SHP77 treated with DMSO at 0.1 percent for 48 hours (cell line): ENCODE results near the gene DYNLRB1.

Source experiments
- DNase-seq: peaks from one replicate; lab custom pipeline; 2025; lab: John Stamatoyannopoulos, UW

The DYNLRB1 gene

DNA sequence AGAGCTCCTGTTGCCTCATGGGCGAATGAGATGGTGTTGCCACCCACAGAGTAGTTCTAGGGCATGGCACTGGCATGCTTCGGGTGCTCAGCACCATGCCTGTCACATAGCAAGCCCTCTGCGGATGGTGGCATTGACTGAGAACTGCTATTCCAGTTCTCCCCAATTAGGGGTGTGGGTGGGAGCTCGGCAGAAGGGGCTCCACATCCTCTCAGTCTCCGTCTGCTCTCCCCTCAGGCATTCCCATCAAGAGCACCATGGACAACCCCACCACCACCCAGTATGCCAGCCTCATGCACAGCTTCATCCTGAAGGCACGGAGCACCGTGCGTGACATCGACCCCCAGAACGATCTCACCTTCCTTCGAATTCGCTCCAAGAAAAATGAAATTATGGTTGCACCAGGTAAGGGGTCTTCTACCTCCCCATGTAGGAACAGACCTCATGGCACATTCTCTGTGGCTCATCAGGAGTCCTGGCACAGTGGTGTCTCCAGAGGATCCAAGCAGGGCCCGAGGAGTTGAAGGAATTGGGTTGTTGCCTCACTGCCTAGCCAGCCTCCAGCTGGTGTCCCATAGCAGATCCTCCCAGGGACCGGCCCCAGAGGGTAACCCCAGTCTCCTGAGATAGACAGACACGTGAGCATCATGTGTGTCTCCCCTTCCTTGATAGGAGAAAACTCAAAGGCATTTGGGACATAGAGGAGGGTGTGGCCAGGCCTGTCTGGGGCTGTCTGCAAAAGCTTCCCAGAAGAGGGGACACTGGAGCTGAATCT is 18.4 kb downstream of the DYNLRB1 start:
- DNase-seq, result no peak

DNA sequence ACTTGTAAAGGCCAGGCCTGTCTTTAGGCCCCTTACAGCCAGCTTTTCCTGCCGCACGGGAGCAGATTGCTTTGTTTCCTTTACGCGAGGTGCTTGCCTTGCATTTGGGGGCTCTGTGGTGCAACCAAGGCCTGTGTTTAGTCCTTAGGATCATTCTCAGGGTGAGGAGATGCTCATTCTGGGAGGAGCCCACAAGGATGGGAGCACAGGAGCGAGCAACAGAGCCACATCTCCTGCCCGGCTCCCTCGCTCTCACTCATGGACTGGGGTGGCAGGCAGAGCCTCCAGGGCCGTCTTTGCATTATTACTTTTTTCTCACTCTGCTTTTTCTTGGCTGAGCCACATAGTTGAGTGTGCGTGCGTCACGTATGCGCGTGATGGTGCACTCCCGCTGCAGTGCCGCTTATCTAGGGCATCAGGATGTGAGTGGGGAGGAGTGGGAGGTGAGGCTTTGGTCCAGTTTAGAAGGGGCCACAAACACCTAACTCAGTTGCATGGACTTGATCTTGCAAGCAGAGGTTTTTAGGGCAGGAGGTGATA is 19.1 kb downstream of the DYNLRB1 start:
- no peak for DNase-seq

DNA sequence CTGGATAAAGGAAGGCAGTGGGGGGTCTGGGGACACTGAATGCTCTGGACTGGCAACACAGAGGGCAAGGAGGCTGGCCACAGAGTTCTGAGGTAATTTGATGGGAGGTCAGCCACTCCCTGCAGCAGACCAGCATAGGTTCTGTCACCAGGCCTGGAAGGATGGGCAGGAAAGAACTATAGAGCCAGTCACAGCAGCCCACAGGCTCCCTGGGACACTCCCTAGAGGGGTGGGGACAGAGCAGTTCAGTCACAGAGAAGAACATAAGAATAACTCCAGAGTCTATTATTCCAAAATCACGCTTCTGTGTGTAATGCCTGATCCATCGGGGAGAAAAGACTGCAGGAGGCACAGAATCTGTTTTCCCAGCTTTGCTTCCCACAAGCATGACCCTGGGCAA is 19.6 kb downstream of the DYNLRB1 start:
- DNase-seq, result no peak

- no peak for DNase-seq
Measured at GRCh38 chr20:34536798-34537394, 20.7 kb downstream of the DYNLRB1 start.

DNA sequence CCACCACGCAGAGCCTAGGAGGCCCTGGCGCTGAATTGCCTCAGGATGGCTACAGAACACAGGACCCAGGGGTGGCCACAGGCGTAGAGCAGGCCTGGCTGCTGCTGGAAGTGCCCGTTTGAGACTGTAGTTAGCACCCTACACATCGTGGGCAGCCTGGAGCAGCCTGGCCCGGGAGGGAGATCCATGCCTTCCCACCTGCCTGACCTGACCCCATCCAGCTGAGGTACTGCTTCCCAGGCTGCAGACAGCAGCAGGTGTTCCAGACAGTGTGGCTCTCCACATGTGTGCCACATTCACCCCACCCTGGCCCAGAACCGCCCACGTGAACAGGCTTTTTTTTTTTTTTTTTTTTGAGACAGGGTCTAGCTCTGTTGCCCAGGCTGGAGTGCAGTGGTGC is 21.4 kb downstream of the DYNLRB1 start:
- no peak for DNase-seq

DNA sequence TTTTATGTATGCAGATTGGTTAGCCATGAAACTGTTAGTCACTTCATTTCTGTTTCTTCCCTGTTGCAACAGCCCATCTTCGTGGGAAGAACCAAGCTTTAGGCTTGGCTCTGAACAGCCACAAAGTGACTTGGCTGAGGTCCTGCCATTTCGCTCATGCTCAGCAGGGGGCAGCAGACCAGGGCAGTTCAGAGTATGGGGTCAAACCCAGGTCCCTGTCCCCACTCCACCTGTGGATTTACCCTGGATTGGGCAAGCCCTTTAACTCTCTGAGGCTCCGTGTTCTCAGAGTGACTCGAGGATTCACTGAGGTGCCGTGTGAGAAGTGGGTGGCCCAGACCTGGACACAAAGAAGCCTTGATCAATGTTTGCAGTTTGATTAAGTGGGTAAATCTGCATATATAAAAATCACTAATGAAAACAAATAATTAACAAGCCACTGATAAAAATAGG is 22.5 kb downstream of the DYNLRB1 start:
- DNase-seq, result no peak

DNA sequence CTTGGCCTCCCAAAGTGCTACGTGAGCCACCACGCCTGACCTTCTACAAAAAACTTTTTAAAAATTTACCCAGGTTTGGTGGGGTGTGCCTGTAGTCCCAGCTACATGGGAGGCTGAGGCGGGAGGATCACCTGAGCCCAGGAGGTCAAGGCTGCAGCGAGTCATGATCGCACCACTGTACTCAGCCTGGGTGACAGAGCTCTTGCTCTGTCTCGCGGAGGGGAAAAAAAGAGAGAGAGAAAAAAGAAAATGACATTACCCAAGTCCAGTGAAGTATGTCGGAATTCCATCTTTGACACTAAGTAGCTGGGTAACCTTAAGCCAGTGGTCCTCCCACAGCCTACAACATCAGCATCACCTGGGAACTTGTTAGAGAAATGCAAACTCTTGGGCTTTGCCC is 23.5 kb downstream of the DYNLRB1 start:
- no peak for DNase-seq

DNA sequence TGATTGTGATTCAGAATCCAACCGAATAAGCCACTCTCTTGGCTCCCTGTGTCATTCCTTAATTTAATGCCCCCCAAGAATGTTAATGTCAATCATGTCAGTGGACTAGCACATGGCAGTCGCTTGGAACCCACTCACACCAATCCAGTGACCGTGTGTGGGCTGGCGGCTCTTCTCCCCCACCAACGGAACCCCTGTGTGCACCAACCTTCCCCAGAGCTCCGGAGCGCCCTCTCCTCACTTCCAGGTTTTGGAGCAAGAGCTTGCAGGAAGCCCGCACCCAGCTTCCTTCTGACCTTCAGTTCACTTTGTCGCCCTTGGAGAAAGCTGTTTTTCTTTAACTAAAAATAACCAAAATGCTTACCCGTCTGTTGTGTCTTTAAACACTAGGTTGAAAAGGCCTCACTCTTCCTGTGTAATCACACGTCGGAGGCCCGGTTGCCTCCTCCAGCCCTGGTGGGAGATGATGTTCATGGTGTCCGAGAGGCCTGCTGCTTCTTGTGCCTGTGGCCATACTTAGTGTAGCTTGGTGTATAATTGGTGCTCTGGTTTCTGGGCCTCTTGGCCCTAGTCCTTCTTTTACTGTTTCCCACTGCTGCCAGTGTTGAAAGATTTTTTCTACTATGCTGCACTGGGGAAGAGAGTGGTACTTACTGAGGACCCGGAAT is 24.5 kb downstream of the DYNLRB1 start:
- no peak for DNase-seq

GRCh38 chr20:34541264-34541901 is 25.2 kb downstream of the DYNLRB1 start:
- no peak for DNase-seq

DNA sequence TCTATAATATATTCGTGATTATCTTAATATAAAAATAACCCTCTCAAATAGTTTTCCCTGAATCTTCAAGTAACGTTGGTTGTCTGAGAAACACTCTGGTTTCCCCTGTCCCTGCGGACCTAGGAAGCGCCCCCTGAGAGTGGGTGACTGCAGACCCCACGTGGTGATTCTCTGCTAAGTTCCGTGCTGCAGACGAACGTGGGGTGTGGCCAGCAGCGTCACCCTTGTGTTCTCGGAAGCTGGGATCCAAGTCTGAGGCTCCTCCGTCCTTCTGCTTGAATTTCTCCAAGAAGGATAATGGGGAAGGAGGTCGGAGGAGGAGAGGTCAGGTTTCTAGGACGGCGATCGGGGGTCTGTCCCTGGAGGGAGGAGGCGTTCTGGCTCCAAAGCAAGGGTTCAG is 25.7 kb downstream of the DYNLRB1 start:
- DNase-seq, result no peak

DNA sequence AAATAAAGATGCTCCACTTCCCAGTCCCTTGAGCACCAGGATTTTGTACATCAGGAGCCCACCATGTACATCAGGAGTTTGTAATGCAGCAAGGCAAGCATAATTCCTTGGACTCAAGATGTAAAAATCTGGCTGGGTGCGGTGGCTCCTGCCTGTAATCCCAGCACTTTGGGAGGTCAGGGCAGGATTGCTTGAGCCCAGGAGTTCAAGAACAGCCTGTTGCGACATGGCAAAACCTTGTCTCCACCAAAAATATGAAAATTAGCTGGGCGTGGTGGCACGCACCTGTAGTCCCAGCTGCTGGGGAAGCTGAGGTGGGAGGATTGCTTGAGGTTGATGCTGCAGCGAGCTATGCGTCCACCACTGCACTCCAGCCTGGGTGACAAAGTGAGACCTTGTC is 26.2 kb downstream of the DYNLRB1 start:
- DNase-seq, result no peak

GRCh38 chr20:34543463-34544056 is 27.3 kb downstream of the DYNLRB1 start:
- no peak for DNase-seq

DNA sequence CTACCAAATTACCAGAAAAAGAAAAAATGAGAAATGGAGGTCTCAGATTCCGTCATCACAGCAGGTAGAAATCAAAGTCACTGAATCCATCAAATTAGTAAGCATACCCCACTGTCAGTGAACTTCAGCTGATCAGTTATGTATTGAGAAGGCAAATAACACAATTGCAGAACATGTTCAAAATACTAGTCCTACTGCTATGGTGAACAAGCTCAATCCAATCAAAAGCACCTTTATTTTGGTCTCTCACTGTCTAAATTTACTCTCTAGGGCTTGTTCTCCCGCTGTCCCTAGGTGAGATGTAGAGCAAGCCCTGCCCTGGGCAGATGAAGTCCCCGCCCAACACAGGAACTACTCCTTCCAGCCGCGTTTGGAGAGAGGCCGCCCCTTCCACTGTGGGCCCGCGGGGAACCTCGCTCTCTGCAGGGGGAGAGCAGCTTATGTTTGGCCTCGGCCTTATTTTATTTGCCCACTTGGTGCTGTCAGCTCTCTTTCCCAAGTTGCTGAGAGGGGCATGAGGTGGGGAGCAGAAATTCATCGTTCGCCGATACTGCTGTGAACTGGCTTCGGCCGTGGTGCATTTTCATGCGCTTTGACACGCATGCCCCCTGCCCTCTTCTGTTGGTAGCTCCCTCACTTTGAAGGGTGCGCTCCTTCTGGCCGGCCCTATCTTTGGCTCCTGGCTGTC is 28.0 kb downstream of the DYNLRB1 start:
- no peak for DNase-seq

DNA sequence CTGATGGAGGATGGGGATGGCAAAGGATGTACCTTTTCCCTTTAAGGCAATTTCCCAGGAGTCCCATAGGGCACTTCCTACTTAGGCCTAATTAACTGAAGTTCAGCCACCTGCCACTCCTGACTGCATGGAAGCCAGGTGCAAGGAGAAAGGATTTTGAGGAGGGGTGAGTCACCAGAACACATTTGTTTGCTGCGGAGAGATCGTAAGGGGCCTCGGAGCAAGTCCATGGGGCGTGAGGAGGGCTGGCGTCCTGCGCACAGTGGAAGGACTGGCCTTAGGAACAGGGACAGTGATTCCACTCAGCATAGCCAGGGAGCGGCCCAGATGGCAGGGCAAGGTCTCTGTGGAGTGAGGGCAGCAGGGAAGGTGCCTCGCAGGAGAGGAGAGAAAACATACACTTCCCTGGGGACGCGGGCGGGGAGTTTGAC is 30.5 kb downstream of the DYNLRB1 start:
- peak; percentile 54 for DNase-seq

DNA sequence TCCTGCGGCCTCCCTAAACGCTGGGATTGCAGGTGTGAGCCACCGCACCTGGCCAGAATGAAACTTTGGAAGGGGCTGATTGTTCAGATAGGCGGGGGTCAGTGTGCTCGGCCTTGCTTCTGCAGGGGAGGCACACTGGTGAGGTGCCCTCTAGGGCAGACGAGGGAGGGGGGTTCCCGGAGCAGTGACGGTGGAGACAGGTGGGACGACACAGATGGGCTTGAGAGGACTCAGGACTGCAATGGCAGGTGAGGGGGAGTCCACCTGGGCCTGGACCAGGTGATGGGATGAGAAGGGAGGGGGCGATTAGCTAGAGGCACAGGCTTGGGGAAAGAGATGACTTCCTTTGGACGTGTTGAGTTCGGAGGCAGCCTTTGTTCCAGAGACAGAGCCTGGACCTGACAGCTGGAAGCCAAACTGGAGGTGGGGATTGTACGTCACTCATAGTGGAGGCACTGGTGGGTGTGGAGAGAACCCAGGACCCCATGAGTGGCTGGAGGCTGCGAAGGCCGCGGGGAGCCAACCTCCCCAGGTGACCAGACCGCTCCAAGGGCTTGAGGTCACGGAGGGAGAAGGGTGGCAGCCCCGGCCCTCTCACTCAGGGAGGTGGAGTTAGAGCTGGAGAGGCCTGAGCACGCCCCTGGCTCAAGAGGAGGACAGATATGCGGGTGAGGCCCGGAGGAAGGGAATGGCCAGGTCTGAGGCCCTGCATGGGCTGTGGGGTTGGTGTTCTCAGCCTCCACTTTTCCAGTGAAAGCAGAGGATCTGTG is 31.8 kb downstream of the DYNLRB1 start:
- no peak for DNase-seq

- DNase-seq, result no peak
Measured at GRCh38 chr20:34549291-34549928, 33.2 kb downstream of the DYNLRB1 start.

GRCh38 chr20:34549929-34550305 is 33.7 kb downstream of the DYNLRB1 start:
- DNase-seq, result no peak

GRCh38 chr20:34552569-34552968 is 36.3 kb downstream of the DYNLRB1 start:
- DNase-seq, result no peak

GRCh38 chr20:34553366-34553867 is 37.2 kb downstream of the DYNLRB1 start:
- no peak for DNase-seq

DNA sequence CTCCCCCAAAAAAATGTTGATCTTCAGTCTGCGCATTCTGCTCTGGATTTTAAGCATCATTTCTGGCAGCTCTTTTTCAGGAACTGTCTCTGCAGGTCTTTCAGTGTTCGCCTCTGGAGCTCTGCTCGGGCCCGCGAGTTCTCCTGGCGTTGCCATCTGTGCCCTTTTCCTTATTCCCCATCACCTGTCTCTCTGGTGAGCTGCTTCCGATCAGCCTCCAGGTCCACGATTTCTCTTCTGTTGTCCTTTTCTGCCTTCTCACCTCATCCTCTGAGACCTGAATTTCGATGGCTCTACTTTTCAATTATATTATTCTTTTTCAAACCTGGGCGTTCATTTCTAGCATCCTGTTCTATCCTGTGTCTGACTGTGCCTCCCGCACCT is 41.7 kb downstream of the DYNLRB1 start:
- no peak for DNase-seq
